Measurements from ENCODE around the gene NAV3. TPM values are rescaled to one million over a fixed set of nuclear protein-coding genes. Genes with fewer than 3 reads are reported as not detected.

NAV3 gene
- total RNA-seq, 1 experiment from 2014 or later, result 6.8 TPM

DNA sequence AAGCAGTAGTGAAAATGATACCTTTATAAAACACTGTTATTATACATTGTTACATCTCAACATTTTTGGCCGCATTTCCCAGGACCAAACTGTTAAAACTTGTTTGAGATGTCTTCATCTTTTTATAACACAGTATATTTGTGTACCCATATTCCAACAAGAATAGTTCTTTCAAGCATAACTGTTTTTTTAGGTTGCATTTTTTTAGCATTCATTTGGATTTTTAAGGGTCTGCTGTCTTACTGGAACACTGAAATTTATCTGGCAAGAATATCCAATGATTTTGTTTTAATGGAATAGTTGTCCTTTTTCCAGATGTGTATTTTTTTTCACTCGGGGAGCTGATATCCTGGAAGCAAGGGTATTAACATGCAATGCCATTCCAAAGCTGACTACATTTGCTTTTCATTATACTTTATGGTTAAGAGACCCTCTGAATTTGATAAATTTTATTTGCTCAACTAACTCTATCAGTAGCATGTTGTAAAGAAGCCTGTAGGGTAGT lies 8.9 kb upstream of the NAV3 start:
- H2AFZ ChIP-seq (ENCODE audit: low read length), result no peak overlapping the region
- no peaks in the 10 kb centered on the region for H3K36me3 ChIP-seq (ENCODE audit: low read depth, low read length)
- no peaks in the 10 kb centered on the region for H3K4me1 ChIP-seq (ENCODE audit: insufficient read depth, low read length)
- no peaks in the 10 kb centered on the region for H3K9me2 ChIP-seq (replicated peaks; ENCODE audit: low read length)
- ATAC-seq, result no peak
- no peak overlapping the region for H3K27ac ChIP-seq (ENCODE audit: low read length)
- POLR2A ChIA-PET (ENCODE audit: unreplicated experiment), result no interaction called here
- BruUV-seq (replicated peaks), result no TSS peak
- no peaks in the 10 kb centered on the region for H4K20me1 ChIP-seq (ENCODE audit: low read length)
- no peaks in the 10 kb centered on the region for H3K79me2 ChIP-seq (ENCODE audit: low read length)
- no peaks in the 10 kb centered on the region for H3K9me3 ChIP-seq (ENCODE audit: low read length)
- no peaks in the 10 kb centered on the region for H3F3A ChIP-seq (ENCODE audit: low read length, unreplicated experiment)
- H3K9ac ChIP-seq (ENCODE audit: low read length), result no peak overlapping the region
- peaks cover 35% of the 10 kb centered on the region for H3K27me3 ChIP-seq (ENCODE audit: low read length)
- no peak for DNase-seq
- intact Hi-C loops (cut with micrococcal nuclease), result no loop called here
- CTCF ChIA-PET, result no interaction called here
- H3K4me3 ChIP-seq (ENCODE audit: low read length), result no peak overlapping the region
- TF ChIP-seq, protein P1, sequence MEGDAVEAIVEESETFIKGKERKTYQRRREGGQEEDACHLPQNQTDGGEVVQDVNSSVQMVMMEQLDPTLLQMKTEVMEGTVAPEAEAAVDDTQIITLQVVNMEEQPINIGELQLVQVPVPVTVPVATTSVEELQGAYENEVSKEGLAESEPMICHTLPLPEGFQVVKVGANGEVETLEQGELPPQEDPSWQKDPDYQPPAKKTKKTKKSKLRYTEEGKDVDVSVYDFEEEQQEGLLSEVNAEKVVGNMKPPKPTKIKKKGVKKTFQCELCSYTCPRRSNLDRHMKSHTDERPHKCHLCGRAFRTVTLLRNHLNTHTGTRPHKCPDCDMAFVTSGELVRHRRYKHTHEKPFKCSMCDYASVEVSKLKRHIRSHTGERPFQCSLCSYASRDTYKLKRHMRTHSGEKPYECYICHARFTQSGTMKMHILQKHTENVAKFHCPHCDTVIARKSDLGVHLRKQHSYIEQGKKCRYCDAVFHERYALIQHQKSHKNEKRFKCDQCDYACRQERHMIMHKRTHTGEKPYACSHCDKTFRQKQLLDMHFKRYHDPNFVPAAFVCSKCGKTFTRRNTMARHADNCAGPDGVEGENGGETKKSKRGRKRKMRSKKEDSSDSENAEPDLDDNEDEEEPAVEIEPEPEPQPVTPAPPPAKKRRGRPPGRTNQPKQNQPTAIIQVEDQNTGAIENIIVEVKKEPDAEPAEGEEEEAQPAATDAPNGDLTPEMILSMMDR (conservative IDR thresholded peaks at IDR 0.05; ENCODE audit: low read depth, low read length), result no peak
- TF ChIP-seq EZH2 (IDR thresholded peaks at IDR 0.05; ENCODE audit: low read length, unreplicated experiment), result no peak
- no peak for TF ChIP-seq EZH2phosphoT487 (IDR thresholded peaks at IDR 0.05; ENCODE audit: borderline replicate concordance, low read length)
- no peak overlapping the region for H3K4me2 ChIP-seq (ENCODE audit: low read length)

DNA sequence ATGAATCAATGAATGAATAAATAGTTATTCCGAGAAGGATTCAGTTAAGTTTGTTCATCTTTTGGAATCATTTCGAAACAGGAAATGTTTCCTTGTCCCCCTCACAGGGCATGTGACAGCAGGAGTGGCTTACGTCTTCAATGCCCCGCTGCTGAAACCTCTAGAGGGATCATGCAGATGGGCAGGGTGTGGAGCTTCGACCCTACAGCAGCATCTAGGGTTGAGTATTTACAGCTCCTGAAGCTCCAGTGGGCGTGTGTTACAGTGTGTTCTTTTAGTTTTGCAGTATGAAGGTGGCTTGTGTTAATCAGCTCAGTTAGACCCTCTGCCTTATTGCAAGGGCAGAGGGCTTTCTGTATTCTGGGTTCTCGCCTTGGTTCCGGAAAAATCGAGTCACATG lies 2.6 kb downstream of the NAV3 start:
- Histone ChIP-seq H3K27ac (ENCODE audit: low read length) (no peak overlapping the region), H3K4me2 (ENCODE audit: low read length) (no peak overlapping the region), H3K9me2 (replicated peaks; ENCODE audit: low read length) (no peaks in the 10 kb centered on the region), H3K27me3 (ENCODE audit: low read length) (peaks cover 20% of the 10 kb centered on the region; the same call in 1 of the 2 replicates), H3K4me3 (ENCODE audit: low read length) (no peak overlapping the region), H3K9ac (ENCODE audit: low read length) (no peak overlapping the region), H3K4me1 (ENCODE audit: insufficient read depth, low read length) (no peaks in the 10 kb centered on the region), H2AFZ (ENCODE audit: low read length) (no peak overlapping the region), H3K9me3 (ENCODE audit: low read length) (no peaks in the 10 kb centered on the region), H4K20me1 (ENCODE audit: low read length) (no peaks in the 10 kb centered on the region), H3K36me3 (ENCODE audit: low read depth, low read length) (no peaks in the 10 kb centered on the region), H3K79me2 (ENCODE audit: low read length) (no peaks in the 10 kb centered on the region), H3F3A (ENCODE audit: low read length, unreplicated experiment) (no peaks in the 10 kb centered on the region)
- no peak for ATAC-seq
- intact Hi-C loops (cut with micrococcal nuclease), result no loop called here
- DNase-seq, result no peak
- BruUV-seq (replicated peaks), result no TSS peak
- no peak for TF ChIP-seq EZH2 (IDR thresholded peaks at IDR 0.05; ENCODE audit: low read length, unreplicated experiment)
- TF ChIP-seq EZH2phosphoT487 (IDR thresholded peaks at IDR 0.05; ENCODE audit: borderline replicate concordance, low read length), result no peak
- TF ChIP-seq, protein P1 (conservative IDR thresholded peaks at IDR 0.05; ENCODE audit: low read depth, low read length), result no peak
- CTCF ChIA-PET, result no interaction called here
- POLR2A ChIA-PET (ENCODE audit: unreplicated experiment), result no interaction called here

DNA sequence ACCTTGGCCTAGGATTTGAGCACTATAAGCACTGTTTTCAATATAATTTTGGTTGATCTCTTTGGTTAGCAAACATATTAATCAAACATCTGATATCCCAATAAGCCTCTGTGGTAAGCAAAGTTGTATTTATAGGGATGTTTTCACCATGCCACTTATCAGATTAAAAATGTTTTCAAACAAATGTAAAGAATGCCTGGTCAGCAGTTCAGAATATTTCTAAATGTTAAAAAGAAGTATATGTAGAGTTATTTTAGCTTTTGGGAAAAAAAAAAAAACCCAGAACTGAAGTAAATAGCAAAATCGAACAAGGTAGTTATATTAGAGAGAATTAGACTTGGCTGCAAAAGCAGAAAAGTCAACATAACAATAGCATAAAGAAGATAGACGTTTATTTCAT lies 3.9 kb downstream of the NAV3 start:
- TF ChIP-seq, protein P1 (conservative IDR thresholded peaks at IDR 0.05; ENCODE audit: low read depth, low read length), result no peak
- TF ChIP-seq EZH2 (IDR thresholded peaks at IDR 0.05; ENCODE audit: low read length, unreplicated experiment), result no peak
- no peak for TF ChIP-seq EZH2phosphoT487 (IDR thresholded peaks at IDR 0.05; ENCODE audit: borderline replicate concordance, low read length)
- Histone ChIP-seq H3K36me3 (ENCODE audit: low read depth, low read length) (no peaks in the 10 kb centered on the region), H3K27ac (ENCODE audit: low read length) (no peak overlapping the region), H2AFZ (ENCODE audit: low read length) (no peak overlapping the region), H3K9me2 (replicated peaks; ENCODE audit: low read length) (no peaks in the 10 kb centered on the region), H3K9me3 (ENCODE audit: low read length) (no peaks in the 10 kb centered on the region), H4K20me1 (ENCODE audit: low read length) (no peaks in the 10 kb centered on the region), H3F3A (ENCODE audit: low read length, unreplicated experiment) (no peaks in the 10 kb centered on the region), H3K9ac (ENCODE audit: low read length) (no peak overlapping the region), H3K4me1 (ENCODE audit: insufficient read depth, low read length) (no peaks in the 10 kb centered on the region), H3K4me2 (ENCODE audit: low read length) (no peak overlapping the region), H3K79me2 (ENCODE audit: low read length) (no peaks in the 10 kb centered on the region), H3K4me3 (ENCODE audit: low read length) (no peak overlapping the region), H3K27me3 (ENCODE audit: low read length) (peaks cover 28% of the 10 kb centered on the region; the same call in 1 of the 2 replicates)
- ATAC-seq, result no peak
- intact Hi-C loops (cut with micrococcal nuclease), result no loop called here
- ChIA-PET CTCF (no interaction called here), POLR2A (ENCODE audit: unreplicated experiment) (no interaction called here)
- DNase-seq, result no peak
- BruUV-seq (replicated peaks), result no TSS peak

Data from PC-3 (cell line).